Pulmonary artery endothelial cell (primary cell): ENCODE measurements around the gene PRKAR2A. TPM values are rescaled to one million over a fixed set of nuclear protein-coding genes. Genes with fewer than 3 reads are reported as not detected.

ENCODE experiments used
- DNase-seq: peaks from one replicate; pipeline ENCODE4 v3.0.0-alpha.2; 2011; ENCODE audit warnings: low read depth, low spot score
- total RNA-seq: library from RNA; depleted of rRNA; stranded (reverse); fragments of >200 nt; gene quantifications from 2 replicates; pipeline ENCODE4 v1.2.3, GENCODE V29; 2014

The PRKAR2A gene
- 46.6 and 52.0 TPM in 2 replicates for total RNA-seq

GRCh38 chr3:48847504-48848423 lies at the start of gene PRKAR2A:
PRKAR2A (minus strand) TSS chr3:48847874; CDS start chr3:48847596, 278 bp downstream.
- peak; percentile 59 for DNase-seq

DNA sequence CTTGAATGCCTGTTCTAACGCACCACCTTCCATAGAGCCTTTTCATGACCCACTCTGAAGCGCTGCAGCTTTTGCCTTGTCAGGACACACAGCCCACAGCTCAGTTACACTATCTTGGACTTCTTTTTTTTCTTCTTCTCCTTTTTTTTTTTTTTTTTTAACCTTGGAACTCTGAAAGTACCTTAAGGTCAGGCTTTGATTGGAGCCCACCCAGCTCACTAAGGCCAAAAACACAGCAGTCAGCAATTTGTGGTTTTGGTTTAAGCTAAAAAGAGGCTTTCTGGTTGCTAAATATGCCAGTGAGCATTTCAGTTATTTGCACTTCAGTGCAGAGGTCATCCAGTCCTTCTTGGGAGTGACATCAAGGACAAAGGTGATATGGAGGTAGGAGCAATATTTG lies 49.3 kb upstream of the PRKAR2A start:
- no peak for DNase-seq

DNA sequence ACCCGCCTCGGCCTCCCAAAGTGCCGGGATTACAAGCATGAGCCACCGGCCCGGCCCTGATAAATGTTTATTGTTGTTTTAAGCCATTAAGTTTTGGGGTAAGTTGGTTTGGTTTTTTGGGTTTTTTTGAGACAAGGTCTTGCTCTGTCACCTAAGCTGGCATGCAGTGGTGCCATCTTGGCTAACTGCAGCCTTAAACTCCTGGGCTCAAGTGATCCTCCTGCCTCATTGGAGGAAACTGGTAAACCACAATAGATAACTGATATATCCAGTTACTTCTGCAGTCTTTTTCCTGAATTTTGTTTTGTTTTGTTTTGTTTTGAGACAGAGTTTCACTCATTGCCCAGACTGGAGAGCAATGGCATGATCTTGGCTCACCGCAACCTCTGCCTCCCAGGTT lies 46.8 kb upstream of the PRKAR2A start:
- no peak for DNase-seq

- no peak for DNase-seq
Measured at GRCh38 chr3:48891606-48892005, 43.9 kb upstream of the PRKAR2A start.

GRCh38 chr3:48885753-48886152 lies 38.1 kb upstream of the PRKAR2A start:
- DNase-seq: no peak

- DNase-seq: no peak
Measured at GRCh38 chr3:48881652-48882114, 34.0 kb upstream of the PRKAR2A start.

DNA sequence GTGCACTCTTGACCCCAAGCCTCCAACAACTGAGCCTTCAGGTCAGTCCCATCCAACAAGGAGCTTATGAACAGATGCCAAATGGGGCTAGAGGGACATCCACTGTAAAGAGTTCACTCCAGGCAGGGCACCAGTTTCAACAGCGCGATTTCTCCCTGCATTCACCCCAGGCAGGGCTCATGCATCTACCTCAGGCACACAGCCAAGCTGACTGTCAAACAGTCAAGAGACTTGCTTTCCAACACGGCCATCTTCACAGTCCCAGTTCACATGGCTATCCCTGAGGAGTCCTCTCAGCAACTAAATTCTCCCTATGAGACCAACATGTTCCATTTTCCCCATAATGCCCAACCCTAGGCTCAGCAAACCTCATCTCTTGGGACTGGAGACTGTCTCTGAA lies 33.3 kb upstream of the PRKAR2A start:
- no peak for DNase-seq

DNA sequence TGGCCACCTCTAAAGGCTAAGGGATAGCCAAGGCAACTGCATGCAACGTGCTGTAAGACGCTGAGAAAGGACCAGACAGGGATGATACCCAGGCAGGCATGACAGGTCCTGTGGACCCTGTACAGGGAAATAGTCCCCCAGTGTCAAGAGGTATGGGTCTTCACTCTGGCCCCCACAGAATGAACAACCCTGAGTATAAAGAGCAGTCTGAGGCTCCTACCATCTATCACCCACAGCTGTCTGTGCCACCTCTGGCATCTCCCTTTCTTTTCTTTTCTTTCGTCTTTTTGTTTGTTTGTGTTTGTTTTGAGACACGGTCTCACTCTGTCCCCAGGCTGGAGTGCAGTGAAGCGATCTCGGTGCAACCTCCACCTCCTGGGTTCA lies 32.3 kb upstream of the PRKAR2A start:
- no peak for DNase-seq

- DNase-seq: no peak
Measured at GRCh38 chr3:48879307-48879993, 31.8 kb upstream of the PRKAR2A start.

DNA sequence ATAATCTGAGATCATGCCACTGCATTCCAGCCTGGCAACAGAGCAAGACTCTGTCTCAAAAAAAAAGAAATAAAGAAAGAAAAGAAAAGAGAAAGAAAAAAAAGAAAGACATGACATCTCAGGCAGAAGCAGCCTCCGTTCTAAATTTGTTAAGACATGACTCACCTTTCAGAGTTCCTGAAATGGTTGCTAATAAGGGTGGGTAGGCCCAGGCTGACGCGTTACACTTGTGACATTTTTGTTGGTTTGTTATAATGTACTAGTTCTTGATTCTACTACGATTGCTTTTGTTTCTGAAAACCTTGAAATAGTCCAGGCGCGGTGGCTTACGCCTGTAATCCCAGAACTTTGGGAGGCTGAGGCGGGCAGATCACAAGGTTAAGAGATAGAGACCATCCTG lies 30.0 kb upstream of the PRKAR2A start:
- DNase-seq: no peak

DNA sequence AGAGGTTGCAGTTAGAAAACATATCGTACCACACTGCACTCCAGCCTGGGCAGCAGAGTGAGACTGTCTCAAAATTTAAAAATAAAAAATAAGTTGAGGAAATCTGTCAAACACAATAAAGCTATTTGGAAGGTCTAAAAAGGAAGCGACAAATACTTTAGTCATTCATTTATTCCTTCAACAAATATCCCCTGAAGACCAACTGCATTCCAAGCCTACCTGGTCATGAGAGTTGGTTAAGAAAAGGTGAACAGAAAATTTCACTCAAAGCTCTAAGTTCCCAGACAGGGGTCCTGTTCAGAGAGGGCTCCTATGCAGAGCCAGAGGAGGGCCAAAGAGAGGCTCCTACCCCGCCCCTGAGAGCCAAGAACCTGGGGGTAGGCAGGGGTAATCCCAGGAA lies 15.4 kb upstream of the PRKAR2A start:
- DNase-seq: no peak

DNA sequence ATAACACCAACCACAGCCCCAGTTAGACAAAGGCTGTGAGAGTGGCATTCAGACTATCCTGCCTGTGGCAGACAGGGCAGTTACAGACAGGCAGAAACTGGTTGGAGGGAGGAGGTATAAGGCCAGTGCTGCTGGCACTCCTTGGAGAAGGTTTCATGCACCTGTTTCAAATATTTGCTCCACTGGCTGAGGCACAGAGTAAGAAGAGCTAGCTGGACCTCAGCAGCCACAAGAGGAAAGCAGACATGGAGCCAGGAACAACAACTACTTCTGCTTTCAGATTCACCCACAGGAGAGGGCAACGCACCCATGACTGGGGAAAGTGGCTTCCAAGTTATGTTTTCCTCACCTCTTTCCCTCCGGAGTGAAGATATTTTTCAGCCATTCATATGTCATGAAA lies 11.5 kb upstream of the PRKAR2A start:
- DNase-seq: no peak

- no peak for DNase-seq
Measured at GRCh38 chr3:48858709-48859108, 11.0 kb upstream of the PRKAR2A start.

- DNase-seq: no peak
Measured at GRCh38 chr3:48857641-48858040, 10.0 kb upstream of the PRKAR2A start.

DNA sequence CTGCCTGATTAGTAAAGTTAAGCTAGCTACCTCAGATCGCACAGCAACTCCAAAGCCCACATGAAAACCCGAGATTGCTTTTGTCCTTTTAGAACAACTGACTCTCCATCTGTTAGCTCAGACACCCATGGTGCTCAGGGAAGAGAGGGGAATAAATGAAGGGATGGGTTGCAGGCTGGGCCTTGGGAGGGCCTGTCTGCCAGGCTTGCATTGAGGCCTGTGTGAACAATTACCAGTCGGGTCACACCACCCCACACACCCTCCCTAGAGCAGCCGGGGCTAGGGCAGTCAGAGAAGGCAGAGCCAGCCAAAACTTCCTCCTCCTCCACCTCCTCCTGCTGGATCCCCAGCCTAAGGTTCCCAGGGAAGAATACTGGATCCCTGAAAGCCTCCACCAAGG lies 8.8 kb upstream of the PRKAR2A start:
- no peak for DNase-seq

- no peak for DNase-seq
Measured at GRCh38 chr3:48855681-48856447, 8.2 kb upstream of the PRKAR2A start.

- no peak for DNase-seq
Measured at GRCh38 chr3:48852151-48852550, 4.5 kb upstream of the PRKAR2A start.

GRCh38 chr3:48851407-48851806 lies 3.7 kb upstream of the PRKAR2A start:
- no peak for DNase-seq

DNA sequence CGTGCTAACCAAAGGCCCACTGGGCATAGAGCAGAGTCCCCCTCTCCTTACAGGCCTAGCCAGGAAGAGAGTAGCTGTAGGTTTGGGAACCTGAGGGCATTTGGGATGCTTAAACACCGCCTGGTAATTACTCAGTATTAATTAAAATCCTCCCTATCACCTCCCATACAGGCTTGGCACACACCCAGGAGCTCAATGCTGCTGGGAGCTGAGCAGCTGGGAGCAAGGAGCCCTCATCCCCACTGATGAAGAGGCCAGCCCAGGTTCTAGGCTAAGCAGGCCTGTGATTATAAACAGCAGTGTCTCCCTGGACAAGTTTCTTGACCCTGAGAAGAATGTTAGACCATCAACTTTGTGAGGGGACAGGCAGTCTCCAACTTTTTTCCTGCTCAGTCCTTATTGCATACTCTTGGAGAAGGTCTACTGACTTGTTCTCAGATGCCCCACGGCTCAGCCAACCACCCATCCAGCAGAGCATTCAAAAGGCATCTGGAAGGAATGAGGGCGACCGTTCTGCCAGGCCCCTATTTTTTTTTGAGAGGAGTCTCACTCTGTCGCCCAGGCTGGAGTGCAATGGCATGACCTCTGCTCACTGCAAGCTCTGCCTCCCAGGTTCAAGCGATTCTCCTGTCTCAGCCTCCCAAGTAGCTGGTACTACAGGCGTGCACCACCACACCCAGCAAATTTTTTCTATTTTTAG lies 1.3 kb upstream of the PRKAR2A start:
- no peak for DNase-seq

GRCh38 chr3:48847053-48847503 lies 596 bp downstream of the PRKAR2A start:
- DNase-seq: no peak

DNA sequence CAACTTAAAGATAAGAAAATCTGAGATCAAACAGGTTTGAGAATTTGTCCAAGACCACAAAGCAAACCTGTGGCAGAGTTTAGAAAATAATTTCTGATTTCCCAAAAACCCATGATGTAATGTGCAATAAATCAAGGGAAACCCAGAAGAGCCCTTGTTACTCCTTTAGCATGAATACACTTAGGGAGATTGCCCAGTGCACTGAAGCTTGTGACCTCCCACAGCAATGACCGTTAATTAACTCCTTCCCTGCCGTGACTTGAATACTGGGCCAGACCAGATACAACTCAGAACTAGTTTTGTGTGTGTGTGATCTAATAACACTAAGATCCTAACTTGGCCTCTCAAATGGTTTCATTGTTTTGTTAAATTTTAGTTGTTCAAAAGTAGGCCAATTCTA lies 2.5 kb downstream of the PRKAR2A start:
- no peak for DNase-seq
